ENCODE measurements around the gene VPS52. TPM values are rescaled to one million over a fixed set of nuclear protein-coding genes. Genes with fewer than 3 reads are reported as not detected.

Gene VPS52
- total RNA-seq, 1 experiment from 2014 or later = 58.2 TPM

- intact Hi-C loops (cut with micrococcal nuclease) = loop anchor here (10.0 kb wide), 1 partner anchor 207 kb away; the partner anchor contains the start of genes CUTA and PHF1
Observed at GRCh38 chr6:33207552-33208090, 64.1 kb downstream of the VPS52 start.

More at GRCh38 chr6:33207552-33208090, 64.1 kb downstream of the VPS52 start:
- CTCF ChIA-PET = interaction anchor here (1.4 to 1.9 kb wide), 2 partner anchors 10 to 41 kb away, joined by 4 to 6 read pairs; no protein-coding TSS in a partner anchor
- RAD21 ChIA-PET (ENCODE audit: low non-redundant PET in 1 of 2, low total read pairs in 2 of 2, uncharacterized antibody in 2 of 2, unreplicated experiment in 2 of 2) = interaction anchor here in 1 of 2 experiments (1.3 kb wide), 1 partner anchor 41 kb away, joined by 5 read pairs; no protein-coding TSS in a partner anchor
- Histone ChIP-seq H3K36me3 (ENCODE audit: control insufficient read depth in 1 of 2, insufficient read depth in 2 of 2, low read length in 2 of 2) (peaks cover 17 to 29% of the 10 kb centered on the region in 2 experiments; a peak in 3 of 4 replicates), H3K9ac (ENCODE audit: low read length) (peak overlapping the region; percentile 96), H3K27me3 (ENCODE audit: insufficient read depth, low read length) (no peaks in the 10 kb centered on the region), H2AFZ (ENCODE audit: low read depth, low read length, poor library complexity, severe bottlenecking) (no peak overlapping the region), H4K20me1 (ENCODE audit: insufficient read depth) (no peaks in the 10 kb centered on the region), H3K4me3 (replicated peaks in 1 of 2; ENCODE audit: low read depth in 1 of 2, low read length in 2 of 2) (peak overlapping the region; percentile 92 to 95), H3K27ac (ENCODE audit: low read depth, low read length) (peak overlapping the region; percentile 96), H3K79me2 (ENCODE audit: insufficient read depth, low read length) (peaks cover 36% of the 10 kb centered on the region), H3K9me3 (ENCODE audit: control insufficient read depth in 1 of 2, insufficient read depth in 1 of 2, low read depth in 1 of 2, low read length in 2 of 2) (no peaks in the 10 kb centered on the region), H3K9me2 (ENCODE audit: insufficient read depth) (no peaks in the 10 kb centered on the region), H3K4me1 (ENCODE audit: control insufficient read depth in 1 of 2, insufficient read depth in 2 of 2, low read length in 2 of 2) (peaks cover 29 to 51% of the 10 kb centered on the region in 2 experiments), H3K4me2 (ENCODE audit: low read length) (peak overlapping the region; percentile 97)
- POLR2A ChIA-PET = interaction anchor here (0.6 kb wide), 1 partner anchor 57 kb away, joined by 3 read pairs; no protein-coding TSS in a partner anchor
- DNase-seq (ENCODE audit: low read depth, low spot score) (no peak), ATAC-seq (peak; percentile 3; the same call in 1 of the 2 replicates)
- no peak for TF ChIP-seq ZNF274 (IDR thresholded peaks at IDR 0.05; ENCODE audit: low read depth, low read length)
- no peak for TF ChIP-seq SIN3A (IDR thresholded peaks at IDR 0.05; ENCODE audit: low read depth)
- TF ChIP-seq TCF7L2 (IDR thresholded peaks at IDR 0.05; ENCODE audit: borderline replicate concordance, extremely low read depth, insufficient read depth, insufficient read length) = no peak
- no peak for TF ChIP-seq CTCF (IDR thresholded peaks at IDR 0.05 in 2 of 3, conservative IDR thresholded peaks at IDR 0.05 in 1 of 3; ENCODE audit: borderline replicate concordance in 1 of 3, insufficient read depth in 1 of 3, low read depth in 2 of 3, low read length in 2 of 3)
- TF ChIP-seq ZBTB33 (IDR thresholded peaks at IDR 0.05; ENCODE audit: extremely low read depth, insufficient replicate concordance, low read length) = no peak
- TF ChIP-seq CBX3 (IDR thresholded peaks at IDR 0.05; ENCODE audit: low read depth) = no peak
- TF ChIP-seq YY1 (IDR thresholded peaks at IDR 0.05; ENCODE audit: extremely low read depth, insufficient replicate concordance, low read depth, low read length) = no peak
- TF ChIP-seq ATF3 (IDR thresholded peaks at IDR 0.05) = no peak
- TF ChIP-seq EZH2 (IDR thresholded peaks at IDR 0.05) = no peak
- no peak for TF ChIP-seq EGR1 (IDR thresholded peaks at IDR 0.05; ENCODE audit: low read depth)
- TF ChIP-seq POLR2AphosphoS5 (IDR thresholded peaks at IDR 0.05; ENCODE audit: low read depth, low read length) = no peak
- no peak for TF ChIP-seq CEBPB (IDR thresholded peaks at IDR 0.05; ENCODE audit: low read depth)
- TF ChIP-seq JUND (IDR thresholded peaks at IDR 0.05) = no peak
- TF ChIP-seq REST (IDR thresholded peaks at IDR 0.05; ENCODE audit: low read depth) = no peak
- no peak for TF ChIP-seq FOSL1 (IDR thresholded peaks at IDR 0.05; ENCODE audit: low read depth)
- BruUV-seq (replicated peaks) = TSS peak; percentile 97

Data from HCT116 (cell line).